H9 (cell line): ENCODE results near the gene TIPARP. TPM values are rescaled to one million over a fixed set of nuclear protein-coding genes. Genes with fewer than 3 reads are reported as not detected.

Experiments
- DNase-seq: peaks from one replicate; pipeline ENCODE4 v3.0.0-alpha.2; 2017
- H2AFZ ChIP-seq: one replicate; pipeline ENCODE4 v1.6.1; 2013; ENCODE audit warnings: mild to moderate bottlenecking, low read length, control low read depth, moderate library complexity
- H2AK5ac ChIP-seq: 2 replicates; pipeline ENCODE4 v1.6.1; 2013; ENCODE audit warnings: low read length, control low read depth, mixed read lengths; ENCODE audit not compliant: insufficient read length
- H2BK120ac ChIP-seq: one replicate; pipeline ENCODE4 v1.6.1; 2013; ENCODE audit warnings: low read depth, mild to moderate bottlenecking, low read length, control low read depth, inconsistent platforms; ENCODE audit not compliant: poor library complexity, severe bottlenecking
- H2BK12ac ChIP-seq: 2 replicates; pipeline ENCODE4 v1.6.1; 2013; ENCODE audit warnings: low read length, control low read depth, mixed read lengths, low read depth; ENCODE audit not compliant: insufficient read length
- H2BK15ac ChIP-seq: 2 replicates; pipeline ENCODE4 v1.6.1; 2013; ENCODE audit warnings: low read depth, low read length, control low read depth
- H2BK20ac ChIP-seq: one replicate; pipeline ENCODE4 v1.6.1; 2013; ENCODE audit warnings: low read depth, mild to moderate bottlenecking, low read length, control low read depth, inconsistent platforms; ENCODE audit not compliant: poor library complexity, severe bottlenecking
- H2BK5ac ChIP-seq: 2 replicates; pipeline ENCODE4 v1.6.1; 2013; ENCODE audit warnings: low read length, control low read depth, mixed read lengths; ENCODE audit not compliant: insufficient read length
- H3K14ac ChIP-seq: 2 replicates; pipeline ENCODE4 v1.6.1; 2013; ENCODE audit warnings: low read length, control low read depth; ENCODE audit not compliant: insufficient read depth
- H3K18ac ChIP-seq: 2 replicates; pipeline ENCODE4 v1.6.1; 2013; ENCODE audit warnings: low read depth, mild to moderate bottlenecking, mixed read lengths, low read length, control low read depth; ENCODE audit not compliant: insufficient read length
- H3K23ac ChIP-seq: 2 replicates; pipeline ENCODE4 v1.6.1; 2013; ENCODE audit warnings: low read length, control low read depth, mixed read lengths, low read depth; ENCODE audit not compliant: insufficient read length
- H3K23me2 ChIP-seq: 2 replicates; pipeline ENCODE4 v1.6.1; 2013; ENCODE audit warnings: low read depth, mild to moderate bottlenecking, mixed read lengths, low read length, control low read depth; ENCODE audit not compliant: insufficient read length, poor library complexity, severe bottlenecking
- H3K27ac ChIP-seq: 2 replicates; pipeline ENCODE4 v1.5.1; 2013; ENCODE audit warnings: low read length, control low read depth, mixed read lengths, low read depth; ENCODE audit not compliant: insufficient read length
- H3K27me3 ChIP-seq: 2 replicates; pipeline ENCODE4 v1.6.1; 2013; ENCODE audit warnings: low read length, control low read depth, inconsistent platforms; ENCODE audit not compliant: insufficient read depth
- H3K4ac ChIP-seq: 2 replicates; pipeline ENCODE4 v1.6.1; 2013; ENCODE audit warnings: low read depth, mild to moderate bottlenecking, control low read depth, inconsistent platforms, low read length, moderate library complexity
- H3K4me1 ChIP-seq: 2 replicates; pipeline ENCODE4 v1.6.1; 2013; ENCODE audit warnings: low read length, control low read depth, inconsistent platforms; ENCODE audit not compliant: insufficient read depth
- H3K4me2 ChIP-seq: 2 replicates; pipeline ENCODE4 v1.6.1; 2013; ENCODE audit warnings: low read length, control low read depth, mixed read lengths; ENCODE audit not compliant: insufficient read length, insufficient read depth
- H3K56ac ChIP-seq: 2 replicates; pipeline ENCODE4 v1.6.1; 2013; ENCODE audit warnings: low read depth, mild to moderate bottlenecking, mixed read lengths, low read length, control low read depth; ENCODE audit not compliant: insufficient read length
- H3K79me1 ChIP-seq: 2 replicates; pipeline ENCODE4 v1.6.1; 2013; ENCODE audit warnings: low read depth, mild to moderate bottlenecking, moderate library complexity, low read length, control low read depth, inconsistent platforms; ENCODE audit not compliant: insufficient read depth, poor library complexity, severe bottlenecking
- H3K79me2 ChIP-seq: 2 replicates; pipeline ENCODE4 v1.6.1; 2013; ENCODE audit warnings: low read length, control low read depth, inconsistent platforms; ENCODE audit not compliant: insufficient read depth
- H3K9ac ChIP-seq: 2 replicates; pipeline ENCODE4 v1.6.1; 2013; ENCODE audit warnings: low read length, control low read depth, mixed read lengths; ENCODE audit not compliant: insufficient read length; ENCODE audit errors: extremely low read depth
- H3K9me3 ChIP-seq: one replicate; pipeline ENCODE4 v1.6.1; 2013; ENCODE audit warnings: low read depth, low read length, inconsistent platforms; ENCODE audit not compliant: control insufficient read depth
- H3T11ph ChIP-seq: one replicate; pipeline ENCODE4 v1.6.1; 2013; ENCODE audit warnings: mild to moderate bottlenecking, low read length, control low read depth, inconsistent platforms
- H4K20me1 ChIP-seq: one replicate; pipeline ENCODE4 v1.6.1; 2013; ENCODE audit not compliant: control insufficient read depth, insufficient read length, insufficient read depth
- H4K5ac ChIP-seq: 2 replicates; pipeline ENCODE4 v1.6.1; 2013; ENCODE audit warnings: low read depth, mild to moderate bottlenecking, mixed read lengths, low read length, control low read depth; ENCODE audit not compliant: insufficient read length
- H4K8ac ChIP-seq: replicated peaks from 2 replicates; pipeline ENCODE4 v1.6.1; 2013; ENCODE audit warnings: low read length, control low read depth, mixed read lengths, low read depth; ENCODE audit not compliant: insufficient read length
- H4K91ac ChIP-seq: 2 replicates; pipeline ENCODE4 v1.6.1; 2013; ENCODE audit warnings: low read depth, mild to moderate bottlenecking, moderate library complexity, mixed read lengths, low read length, control low read depth; ENCODE audit not compliant: insufficient read length
- H3K27ac Mint-ChIP-seq, 3 experiments: 2 replicates in 2 of 3; 3 replicates in 1 of 3; pipeline ENCODE4 v1.8.0; 2020 to 2021; ENCODE audit warnings: mixed read lengths in 3 of 3, mild to moderate bottlenecking in 1 of 3, moderate library complexity in 1 of 3
- H3K27me3 Mint-ChIP-seq: 2 replicates; pipeline ENCODE4 v1.8.0; 2021; ENCODE audit warnings: low read depth, mild to moderate bottlenecking, moderate library complexity, mixed read lengths
- H3K36me3 Mint-ChIP-seq, 3 experiments: 2 replicates in 2 of 3; 3 replicates in 1 of 3; pipeline ENCODE4 v1.8.0; 2020 to 2021; ENCODE audit warnings: low read depth in 3 of 3, mixed read lengths in 3 of 3; ENCODE audit not compliant: insufficient read depth in 1 of 3
- H3K4me1 Mint-ChIP-seq, 2 experiments: 2 replicates each; pipeline ENCODE4 v1.8.0; 2020; ENCODE audit warnings: mixed read lengths in 2 of 2
- H3K4me3 Mint-ChIP-seq, 2 experiments: 2 replicates in 1 of 2; 3 replicates in 1 of 2; pipeline ENCODE4 v1.8.0; 2020 to 2021; ENCODE audit warnings: mild to moderate bottlenecking in 2 of 2, mixed read lengths in 2 of 2, moderate library complexity in 1 of 2
- H3K9me3 Mint-ChIP-seq, 2 experiments: 2 replicates in 1 of 2; 3 replicates in 1 of 2; pipeline ENCODE4 v1.8.0; 2020; ENCODE audit warnings: mild to moderate bottlenecking in 2 of 2, mixed read lengths in 2 of 2, moderate library complexity in 1 of 2
- WGBS: extraction: QIAGEN DNeasy Blood & Tissue Kit; methylation state at CpG from one replicate; pipeline ENCODE4 v1.1.7; 2013; ENCODE audit warnings: missing lambda C conversion rate, low lambda C conversion rate, mixed read lengths; ENCODE audit not compliant: insufficient read length; ENCODE audit errors: extremely low coverage; 5-methylcytosine and 5-hydroxymethylcytosine counted together
- total RNA-seq: library from RNA; stranded (reverse); gene quantifications from 2 replicates; pipeline ENCODE4 v1.2.1, GENCODE V29; 2021
- TF ChIP-seq, protein P1 (sequence below): fragments of 200-600 bp; sonication (generic); conservative IDR thresholded peaks from 3 replicates; pipeline ENCODE4 v1.8.0; 2021; ENCODE audit warnings: antibody characterized with exemption, mild to moderate bottlenecking

TIPARP gene
- total RNA-seq, 1 experiment from 2014 or later, result 5.9 TPM

- Histone ChIP-seq H4K5ac (no peak overlapping the region), H3K27ac (no peak overlapping the region), H3K79me2 (no peaks in the 10 kb centered on the region), H2BK12ac (no peak overlapping the region), H2BK20ac (no peak overlapping the region), H2AK5ac (no peak overlapping the region), H3T11ph (no peak overlapping the region), H3K18ac (no peak overlapping the region), H2BK120ac (no peak overlapping the region), H3K4me1 (peaks cover 3% of the 10 kb centered on the region; the same call in 1 of the 2 replicates), H3K23ac (no peak overlapping the region), H3K9ac (no peak overlapping the region), H4K91ac (no peak overlapping the region), H3K56ac (no peak overlapping the region), H2BK15ac (no peak overlapping the region), H3K23me2 (no peaks in the 10 kb centered on the region), H2AFZ (no peak overlapping the region), H3K27me3 (no peaks in the 10 kb centered on the region), H4K8ac (no peak overlapping the region), H2BK5ac (no peak overlapping the region), H3K4me2 (no peak overlapping the region), H3K14ac (no peak overlapping the region), H4K20me1 (no peaks in the 10 kb centered on the region), H3K4ac (no peak overlapping the region), H3K79me1 (no peaks in the 10 kb centered on the region), H3K9me3 (no peaks in the 10 kb centered on the region)
- TF ChIP-seq, protein P1, sequence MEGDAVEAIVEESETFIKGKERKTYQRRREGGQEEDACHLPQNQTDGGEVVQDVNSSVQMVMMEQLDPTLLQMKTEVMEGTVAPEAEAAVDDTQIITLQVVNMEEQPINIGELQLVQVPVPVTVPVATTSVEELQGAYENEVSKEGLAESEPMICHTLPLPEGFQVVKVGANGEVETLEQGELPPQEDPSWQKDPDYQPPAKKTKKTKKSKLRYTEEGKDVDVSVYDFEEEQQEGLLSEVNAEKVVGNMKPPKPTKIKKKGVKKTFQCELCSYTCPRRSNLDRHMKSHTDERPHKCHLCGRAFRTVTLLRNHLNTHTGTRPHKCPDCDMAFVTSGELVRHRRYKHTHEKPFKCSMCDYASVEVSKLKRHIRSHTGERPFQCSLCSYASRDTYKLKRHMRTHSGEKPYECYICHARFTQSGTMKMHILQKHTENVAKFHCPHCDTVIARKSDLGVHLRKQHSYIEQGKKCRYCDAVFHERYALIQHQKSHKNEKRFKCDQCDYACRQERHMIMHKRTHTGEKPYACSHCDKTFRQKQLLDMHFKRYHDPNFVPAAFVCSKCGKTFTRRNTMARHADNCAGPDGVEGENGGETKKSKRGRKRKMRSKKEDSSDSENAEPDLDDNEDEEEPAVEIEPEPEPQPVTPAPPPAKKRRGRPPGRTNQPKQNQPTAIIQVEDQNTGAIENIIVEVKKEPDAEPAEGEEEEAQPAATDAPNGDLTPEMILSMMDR, result no peak
- Mint-ChIP-seq H3K27ac (no peak overlapping the region), H3K4me1 (peaks cover 16 to 18% of the 10 kb centered on the region in 2 experiments), H3K27me3 (no peaks in the 10 kb centered on the region; the same call in 1 of the 2 replicates), H3K9me3 (no peaks in the 10 kb centered on the region), H3K36me3 (no peaks in the 10 kb centered on the region), H3K4me3 (no peak overlapping the region)
- WGBS, result no CpG with 5 or more reads among the region's 5 CpGs
- no peak for DNase-seq
Measured at GRCh38 chr3:156626104-156626503, 48.3 kb upstream of the TIPARP start.
